GM19372 (cell line): ENCODE data around the gene MIPEP.
"Not testable (repeated sequence)": the region's sequence is repeated elsewhere in the genome, so short reads cannot be mapped to it uniquely, and the experiment has no call there.

ENCODE experiments used
- ATAC-seq: cut with Tn5 transposase; IDR thresholded peaks from one replicate; pipeline ENCODE4 v1.9.1; 2021; ENCODE audit warnings: mild to moderate bottlenecking, low read depth, moderate library complexity; ENCODE audit not compliant: unreplicated experiment

Gene MIPEP

GRCh38 chr13:23888658-23889614 is at the start of gene MIPEP:
Gene MIPEP, minus strand, starts transcription at chr13:23889400. Its CDS starts 80 bp downstream, at chr13:23889320.
- peak; percentile 95 for ATAC-seq

GRCh38 chr13:23934520-23934919 is 45.3 kb upstream of the MIPEP start:
- no peak for ATAC-seq

DNA sequence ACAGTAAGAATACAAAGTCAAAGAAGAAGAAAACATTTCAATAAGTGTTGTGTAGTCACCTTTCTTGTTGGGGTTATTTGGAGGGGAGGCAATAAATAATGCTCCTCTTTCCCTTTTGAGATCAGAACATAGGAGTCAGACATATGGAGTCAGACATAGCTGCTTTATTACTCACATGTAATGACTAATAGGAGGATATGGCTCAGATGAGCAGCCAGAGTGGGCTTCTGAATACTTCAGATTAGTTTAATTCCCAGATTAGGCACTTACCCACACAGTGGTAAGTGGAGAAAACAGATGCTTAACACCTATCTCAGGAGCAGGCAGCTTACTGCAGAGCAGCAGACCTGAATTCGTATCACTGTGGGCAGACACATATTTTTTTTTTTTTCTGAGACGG is 39.8 kb upstream of the MIPEP start:
- no peak for ATAC-seq

- no peak for ATAC-seq
Observed at GRCh38 chr13:23923031-23923430, 33.8 kb upstream of the MIPEP start.

DNA sequence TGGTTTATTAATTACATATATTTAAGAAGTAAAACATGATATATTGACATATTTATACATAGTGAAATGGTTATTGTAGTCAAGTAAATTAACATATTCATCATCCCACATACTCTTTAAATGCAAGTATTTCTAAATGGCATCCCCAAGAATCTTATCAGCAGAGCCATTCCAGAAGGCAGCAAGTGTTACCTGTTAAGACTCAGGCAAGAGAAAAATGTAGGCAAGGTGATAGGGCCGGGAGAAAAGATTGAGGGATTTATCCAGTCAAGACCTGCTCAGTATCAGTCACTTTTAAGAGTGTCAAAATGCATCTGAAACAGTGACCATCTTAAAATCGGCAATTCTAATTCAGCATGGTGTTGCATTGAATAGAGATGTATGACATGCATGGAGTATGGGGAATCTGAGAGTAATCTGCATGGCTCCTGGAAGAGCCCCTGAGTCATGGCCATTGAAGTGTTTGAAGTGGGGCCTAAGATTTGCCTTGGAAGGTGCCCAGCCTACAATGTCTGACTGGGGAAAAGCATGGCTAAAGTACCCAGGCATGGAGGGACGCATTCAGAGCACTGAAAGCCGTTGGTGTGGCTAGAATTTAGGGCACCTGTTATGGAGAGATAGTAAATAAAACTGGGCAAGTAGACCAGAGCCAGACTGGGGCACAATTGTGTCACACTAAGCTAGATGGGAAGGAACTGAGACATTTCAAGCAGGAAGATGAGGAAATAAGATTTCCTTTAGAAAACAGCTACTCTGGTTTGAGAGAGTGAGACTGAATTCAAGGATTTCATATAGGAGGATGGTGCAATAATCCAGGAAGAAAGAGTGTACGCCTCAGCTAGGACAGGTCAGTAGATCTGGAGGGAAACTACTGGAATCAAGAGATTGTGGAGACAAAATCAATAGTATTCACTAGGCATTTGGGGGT is 33.1 kb upstream of the MIPEP start:
- no peak for ATAC-seq

GRCh38 chr13:23921451-23921888 is 32.3 kb upstream of the MIPEP start:
- no peak for ATAC-seq

GRCh38 chr13:23919006-23919405 is 29.8 kb upstream of the MIPEP start:
- no peak for ATAC-seq

DNA sequence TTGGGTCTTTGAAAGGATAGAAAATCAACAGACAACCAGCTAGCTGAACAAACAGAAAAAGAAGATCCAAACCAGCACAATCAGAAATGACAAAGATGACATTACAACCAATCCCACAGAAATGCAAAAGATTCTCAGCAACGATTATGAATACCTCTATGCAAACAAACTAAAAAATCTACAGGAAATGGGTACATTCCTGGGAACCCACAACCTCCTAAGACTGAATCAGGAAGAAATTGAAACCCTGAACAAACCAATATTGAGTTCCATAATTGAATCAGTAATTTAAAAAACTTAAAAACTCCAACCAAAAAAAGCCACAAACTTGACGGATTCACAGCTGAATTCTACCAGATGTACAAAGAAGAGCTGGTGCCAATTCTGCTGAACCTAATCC is 29.0 kb upstream of the MIPEP start:
- ATAC-seq, result no peak

DNA sequence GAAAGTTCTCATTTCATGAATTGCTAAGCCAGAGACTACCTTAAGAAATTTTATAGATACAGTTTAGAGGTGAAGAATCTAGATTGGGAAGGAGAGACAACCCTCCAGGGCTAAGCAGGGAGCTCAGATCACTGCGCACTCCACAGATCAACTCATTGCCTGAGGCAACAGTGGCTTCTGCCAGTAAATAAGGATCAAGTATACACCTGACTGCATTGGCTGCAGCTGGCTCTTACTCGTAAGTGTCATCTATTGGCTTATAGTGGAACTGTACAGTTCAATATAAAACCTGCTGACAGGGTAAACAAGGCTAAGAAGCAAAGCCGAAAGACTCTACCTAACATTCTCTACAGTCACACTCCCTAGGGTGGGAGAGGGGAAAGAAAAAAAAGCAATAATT is 26.1 kb upstream of the MIPEP start:
- no peak for ATAC-seq

- no peak for ATAC-seq
Observed at GRCh38 chr13:23912469-23912868, 23.3 kb upstream of the MIPEP start.

- ATAC-seq, result no peak
Observed at GRCh38 chr13:23909606-23910005, 20.4 kb upstream of the MIPEP start.

DNA sequence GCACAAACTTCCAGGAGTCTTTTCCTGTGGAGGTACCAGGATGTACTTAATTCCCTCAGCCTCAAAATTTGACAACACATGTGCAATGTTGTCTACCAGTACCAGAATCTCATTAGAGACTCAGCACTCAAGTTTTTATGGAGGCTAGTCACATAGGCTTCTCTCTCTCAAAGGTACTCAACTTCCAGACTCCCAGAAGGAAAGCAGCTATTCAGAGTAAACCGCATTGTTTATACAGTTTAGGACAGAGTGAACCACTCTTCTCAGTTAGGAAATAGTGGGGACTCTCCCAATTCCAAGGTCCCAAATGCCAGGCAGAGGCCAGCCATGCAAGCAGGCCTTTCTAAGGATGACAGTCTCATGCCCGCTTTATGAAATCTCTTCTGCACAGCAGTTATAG is 16.6 kb upstream of the MIPEP start:
- no peak for ATAC-seq

DNA sequence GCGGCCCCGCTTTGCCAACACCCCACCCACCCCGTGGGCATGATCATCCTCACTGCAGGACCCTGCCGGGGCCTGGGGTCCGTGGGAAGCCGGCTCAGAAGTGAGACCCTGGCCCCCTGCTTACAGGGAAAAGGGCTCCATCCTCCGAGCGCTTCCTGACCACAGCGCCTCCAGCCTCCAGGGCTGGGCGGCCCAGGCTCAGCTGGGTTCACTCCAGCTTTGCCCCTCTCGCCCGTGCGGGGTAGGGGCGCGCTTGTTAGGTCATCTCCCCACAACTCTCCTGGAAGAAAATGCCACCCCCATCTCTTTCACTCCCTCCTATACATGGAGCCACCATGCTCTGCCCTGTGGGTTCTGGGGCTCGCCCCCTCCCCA is 14.7 kb upstream of the MIPEP start:
- no peak for ATAC-seq

- ATAC-seq, result no peak
Observed at GRCh38 chr13:23902975-23903905, 14.0 kb upstream of the MIPEP start.

- no peak for ATAC-seq
Observed at GRCh38 chr13:23901365-23901764, 12.2 kb upstream of the MIPEP start.

GRCh38 chr13:23899555-23899954 is 10.4 kb upstream of the MIPEP start:
- ATAC-seq, result no peak

- ATAC-seq, result no peak
Observed at GRCh38 chr13:23898101-23898500, 8.9 kb upstream of the MIPEP start.

DNA sequence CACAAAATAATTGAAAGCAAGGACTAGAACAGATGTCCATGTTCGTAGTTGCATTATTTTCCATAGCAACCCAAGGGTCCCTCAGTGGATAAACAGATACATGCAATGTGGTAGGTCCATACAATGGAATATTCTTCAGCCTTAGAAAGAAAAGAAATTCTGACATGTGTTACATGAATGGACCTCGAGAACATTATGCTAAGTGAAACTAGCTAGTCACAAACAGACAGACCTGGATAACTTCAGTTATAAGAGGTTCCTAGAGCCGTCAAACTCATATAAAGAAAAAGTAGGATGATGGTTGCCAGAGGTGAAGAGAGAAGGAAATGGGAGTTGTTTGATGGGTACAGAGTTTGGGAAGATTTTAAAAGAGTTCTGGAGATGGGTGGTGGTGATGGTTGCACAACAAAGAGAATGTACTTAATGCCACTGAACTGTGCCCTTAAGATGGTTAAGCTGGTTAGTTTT is 8.3 kb upstream of the MIPEP start, which contains the start of gene C1QTNF9B:
C1QTNF9B (minus strand) TSS at position 51 of the 468 bp plus-strand sequence.
- not testable (repeated sequence) for ATAC-seq

DNA sequence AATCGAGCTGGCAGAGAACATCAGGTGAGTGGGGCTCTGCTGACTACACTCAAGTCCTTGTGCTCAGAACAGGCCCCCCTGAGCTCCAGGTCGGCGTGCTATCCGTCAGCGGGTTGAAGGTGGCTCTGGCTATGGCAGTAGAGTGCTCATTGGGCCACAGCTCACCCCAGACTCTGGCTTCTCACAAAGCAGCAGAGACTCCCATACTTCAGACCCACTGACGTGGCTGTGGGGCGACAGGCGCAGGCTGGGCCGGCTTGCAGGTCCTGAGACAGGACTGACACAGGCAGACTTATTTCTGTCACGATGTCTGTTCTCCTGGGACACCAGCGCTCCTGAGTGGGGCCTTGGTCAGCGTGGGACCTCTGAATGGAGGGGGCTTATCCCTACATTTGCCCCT is 5.5 kb upstream of the MIPEP start:
- not testable (repeated sequence) for ATAC-seq

GRCh38 chr13:23893791-23894190 is 4.6 kb upstream of the MIPEP start:
- ATAC-seq, result not testable (repeated sequence)
